Measurements from ENCODE around the gene F13B.

DNA sequence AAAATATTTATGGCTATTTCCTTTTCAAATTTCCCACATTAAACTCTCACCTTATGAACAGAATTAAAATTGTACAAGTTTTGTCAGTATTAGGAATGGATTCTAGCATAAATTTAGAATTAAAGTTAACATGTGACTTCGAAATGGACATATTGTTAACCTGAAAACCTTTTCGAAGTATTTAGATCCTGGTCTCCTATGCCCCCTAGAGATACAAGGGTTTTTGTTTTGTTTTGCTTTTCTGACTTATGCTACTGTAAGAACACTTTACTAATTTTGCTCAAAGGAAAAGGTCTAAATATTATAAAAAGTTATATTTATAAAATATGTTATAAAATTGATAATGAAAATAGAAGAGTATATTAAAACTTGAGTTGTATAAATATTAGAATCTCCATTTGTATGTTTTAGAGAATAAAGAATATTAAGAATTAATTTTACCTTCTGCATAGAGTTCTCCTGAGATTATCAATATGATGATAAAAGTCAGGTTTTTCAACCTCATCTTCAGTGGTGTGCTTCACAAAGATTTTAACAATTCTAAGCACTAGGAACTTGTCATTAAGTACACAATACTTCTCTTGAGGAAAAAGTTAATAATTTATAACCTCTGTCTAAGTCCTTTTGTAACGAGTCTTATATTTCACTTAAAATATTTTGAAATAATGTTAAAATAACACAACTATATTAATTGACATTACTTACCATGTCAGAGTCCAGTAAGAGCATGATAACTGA is at the start of gene F13B:
- TF ChIP-seq POLR2A (IDR thresholded peaks at IDR 0.05; ENCODE audit: extremely low read depth, insufficient read length) (no peak), MYC (IDR thresholded peaks at IDR 0.05; ENCODE audit: low read depth, low read length) (no peak)
- TF ChIP-seq, protein P1, sequence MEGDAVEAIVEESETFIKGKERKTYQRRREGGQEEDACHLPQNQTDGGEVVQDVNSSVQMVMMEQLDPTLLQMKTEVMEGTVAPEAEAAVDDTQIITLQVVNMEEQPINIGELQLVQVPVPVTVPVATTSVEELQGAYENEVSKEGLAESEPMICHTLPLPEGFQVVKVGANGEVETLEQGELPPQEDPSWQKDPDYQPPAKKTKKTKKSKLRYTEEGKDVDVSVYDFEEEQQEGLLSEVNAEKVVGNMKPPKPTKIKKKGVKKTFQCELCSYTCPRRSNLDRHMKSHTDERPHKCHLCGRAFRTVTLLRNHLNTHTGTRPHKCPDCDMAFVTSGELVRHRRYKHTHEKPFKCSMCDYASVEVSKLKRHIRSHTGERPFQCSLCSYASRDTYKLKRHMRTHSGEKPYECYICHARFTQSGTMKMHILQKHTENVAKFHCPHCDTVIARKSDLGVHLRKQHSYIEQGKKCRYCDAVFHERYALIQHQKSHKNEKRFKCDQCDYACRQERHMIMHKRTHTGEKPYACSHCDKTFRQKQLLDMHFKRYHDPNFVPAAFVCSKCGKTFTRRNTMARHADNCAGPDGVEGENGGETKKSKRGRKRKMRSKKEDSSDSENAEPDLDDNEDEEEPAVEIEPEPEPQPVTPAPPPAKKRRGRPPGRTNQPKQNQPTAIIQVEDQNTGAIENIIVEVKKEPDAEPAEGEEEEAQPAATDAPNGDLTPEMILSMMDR (IDR thresholded peaks at IDR 0.05; ENCODE audit: low read depth, low read length), result no peak
- TF ChIP-seq, protein P2, sequence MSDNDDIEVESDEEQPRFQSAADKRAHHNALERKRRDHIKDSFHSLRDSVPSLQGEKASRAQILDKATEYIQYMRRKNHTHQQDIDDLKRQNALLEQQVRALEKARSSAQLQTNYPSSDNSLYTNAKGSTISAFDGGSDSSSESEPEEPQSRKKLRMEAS (IDR thresholded peaks at IDR 0.05; ENCODE audit: low read depth, low read length), result no peak
